Cardiac muscle cell (in vitro differentiated cells and primary cell): ENCODE measurements around the gene COX5A. TPM values are rescaled to one million over a fixed set of nuclear protein-coding genes. Genes with fewer than 3 reads are reported as not detected.
A peak's percentile ranks its signal among the peaks of the same experiment; 100 is the strongest.

Experiments
- DNase-seq, 2 donors: peaks; one replicate each; pipeline versions ENCODE4 v3.0.0 to v3.0.0-alpha.2; 2010 to 2017; ENCODE audit warnings: low read depth in 1 of 2, low spot score in 1 of 2
- H3K27ac ChIP-seq: fragments of 200-600 bp; sonication (generic); 2 replicates; pipeline ENCODE4 v1.5.1; 2016
- H3K27me3 ChIP-seq: fragments of 200-600 bp; sonication (generic); 2 replicates; pipeline ENCODE4 v1.6.0; 2016; ENCODE audit warnings: control low read depth
- H3K36me3 ChIP-seq: fragments of 200-600 bp; sonication (generic); 2 replicates; pipeline ENCODE4 v1.5.1; 2016; ENCODE audit warnings: control low read depth
- H3K4me1 ChIP-seq: fragments of 200-600 bp; sonication (generic); 2 replicates; pipeline ENCODE4 v1.8.1; 2017; ENCODE audit warnings: low read depth, mild to moderate bottlenecking, mixed run types
- H3K4me3 ChIP-seq: fragments of 200-600 bp; sonication (generic); 2 replicates; pipeline ENCODE4 v1.5.1; 2016; ENCODE audit warnings: mild to moderate bottlenecking
- H3K9me3 ChIP-seq: fragments of 200-600 bp; sonication (generic); 2 replicates; pipeline ENCODE4 v1.5.1; 2017; ENCODE audit warnings: low read depth, mild to moderate bottlenecking, control low read depth
- polyA plus RNA-seq: library from polyadenylated mRNA; unstranded; fragments of >200 nt; fragmentation: Nextera tagmentation; extraction: Ambion mirVana; gene quantifications from 2 replicates; pipeline ENCODE4 v1.2.1, GENCODE V29; 2016
- total RNA-seq: library from RNA; depleted of rRNA; stranded (reverse); fragments of >200 nt; gene quantifications from 2 replicates; pipeline ENCODE4 v1.2.3, GENCODE V29; 2016
- TF ChIP-seq, protein P1 (sequence below): IDR thresholded peaks from 2 replicates; pipeline ENCODE4 v1.5.1; 2012; ENCODE audit warnings: low read depth, mild to moderate bottlenecking, low read length

The COX5A gene
- total and polyA plus RNA-seq, 2 experiments from 2014 or later, result 285 to 1,489 TPM

DNA sequence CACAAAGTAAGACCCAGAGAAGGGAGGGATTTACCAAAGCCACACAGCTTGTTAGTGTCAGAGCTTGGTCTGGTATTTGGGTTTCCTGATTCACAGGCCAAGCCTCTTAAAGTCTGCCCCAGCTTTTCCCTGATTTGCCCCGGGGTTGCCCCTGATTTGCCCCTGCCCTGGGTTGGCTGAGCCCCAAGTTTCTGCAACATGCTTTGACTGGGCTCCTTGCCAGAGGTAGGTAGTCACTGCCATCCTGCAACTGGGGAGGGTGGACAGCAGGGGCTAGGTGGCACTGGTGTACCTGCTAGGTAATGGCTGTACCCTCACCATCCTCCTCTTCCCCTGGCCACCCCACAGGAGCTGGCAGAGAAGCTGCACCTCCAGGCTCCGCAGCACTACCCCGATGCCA is 45.6 kb downstream of the COX5A start:
- Histone ChIP-seq H3K4me1 (peaks cover 14% of the 10 kb centered on the region), H3K36me3 (peaks cover 5% of the 10 kb centered on the region), H3K27me3 (no peaks in the 10 kb centered on the region), H3K27ac (no peak overlapping the region), H3K4me3 (no peak overlapping the region), H3K9me3 (no peaks in the 10 kb centered on the region)
- DNase-seq, result no peak
- TF ChIP-seq, protein P1, sequence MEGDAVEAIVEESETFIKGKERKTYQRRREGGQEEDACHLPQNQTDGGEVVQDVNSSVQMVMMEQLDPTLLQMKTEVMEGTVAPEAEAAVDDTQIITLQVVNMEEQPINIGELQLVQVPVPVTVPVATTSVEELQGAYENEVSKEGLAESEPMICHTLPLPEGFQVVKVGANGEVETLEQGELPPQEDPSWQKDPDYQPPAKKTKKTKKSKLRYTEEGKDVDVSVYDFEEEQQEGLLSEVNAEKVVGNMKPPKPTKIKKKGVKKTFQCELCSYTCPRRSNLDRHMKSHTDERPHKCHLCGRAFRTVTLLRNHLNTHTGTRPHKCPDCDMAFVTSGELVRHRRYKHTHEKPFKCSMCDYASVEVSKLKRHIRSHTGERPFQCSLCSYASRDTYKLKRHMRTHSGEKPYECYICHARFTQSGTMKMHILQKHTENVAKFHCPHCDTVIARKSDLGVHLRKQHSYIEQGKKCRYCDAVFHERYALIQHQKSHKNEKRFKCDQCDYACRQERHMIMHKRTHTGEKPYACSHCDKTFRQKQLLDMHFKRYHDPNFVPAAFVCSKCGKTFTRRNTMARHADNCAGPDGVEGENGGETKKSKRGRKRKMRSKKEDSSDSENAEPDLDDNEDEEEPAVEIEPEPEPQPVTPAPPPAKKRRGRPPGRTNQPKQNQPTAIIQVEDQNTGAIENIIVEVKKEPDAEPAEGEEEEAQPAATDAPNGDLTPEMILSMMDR, result no peak

DNA sequence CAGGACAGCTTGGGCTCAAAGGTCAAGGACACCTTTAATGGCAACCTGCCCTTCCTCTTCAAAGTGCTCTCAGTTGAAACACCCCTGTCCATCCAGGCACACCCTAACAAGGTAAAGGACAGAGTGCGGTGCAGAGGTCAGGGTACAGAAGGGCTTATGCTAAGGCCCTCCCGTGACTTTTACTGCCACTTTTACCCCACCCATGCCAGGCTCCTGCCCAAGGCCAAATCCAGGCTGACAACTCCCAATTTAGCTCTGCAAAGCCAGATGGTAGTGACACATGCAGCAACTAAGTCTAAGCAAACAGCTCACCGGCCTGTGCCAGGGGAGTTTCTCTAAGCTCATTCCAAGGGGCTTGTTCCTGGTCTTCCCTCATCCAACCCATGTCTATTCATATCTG is 46.4 kb downstream of the COX5A start:
- TF ChIP-seq, protein P1, result no peak
- H3K4me3 ChIP-seq, result no peak overlapping the region
- H3K36me3 ChIP-seq, result peaks cover 5% of the 10 kb centered on the region
- H3K27me3 ChIP-seq, result no peaks in the 10 kb centered on the region
- no peak for DNase-seq
- H3K9me3 ChIP-seq, result no peaks in the 10 kb centered on the region
- peaks cover 14% of the 10 kb centered on the region for H3K4me1 ChIP-seq
- H3K27ac ChIP-seq, result no peak overlapping the region

DNA sequence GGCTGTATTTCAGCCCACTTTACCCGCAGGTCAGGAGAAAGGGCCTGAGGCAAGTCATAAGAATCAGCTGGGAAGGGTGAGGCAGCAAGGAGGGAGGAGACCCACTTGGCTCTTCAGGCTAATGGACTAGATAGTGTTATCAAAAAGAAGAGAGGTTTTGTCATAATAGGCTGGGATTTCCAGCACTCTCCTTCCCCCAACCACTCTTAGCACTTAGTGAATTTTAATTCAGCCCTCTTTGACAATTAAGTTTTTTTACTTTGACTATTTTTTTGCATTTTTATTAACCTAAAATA is 47.3 kb downstream of the COX5A start:
- H3K9me3 ChIP-seq, result no peaks in the 10 kb centered on the region
- H3K4me1 ChIP-seq, result peaks cover 14% of the 10 kb centered on the region
- H3K36me3 ChIP-seq, result peaks cover 5% of the 10 kb centered on the region
- no peak for DNase-seq
- H3K27ac ChIP-seq, result peak overlapping the region; percentile 25
- TF ChIP-seq, protein P1, result no peak
- peak overlapping the region; percentile 56 for H3K4me3 ChIP-seq
- no peaks in the 10 kb centered on the region for H3K27me3 ChIP-seq

DNA sequence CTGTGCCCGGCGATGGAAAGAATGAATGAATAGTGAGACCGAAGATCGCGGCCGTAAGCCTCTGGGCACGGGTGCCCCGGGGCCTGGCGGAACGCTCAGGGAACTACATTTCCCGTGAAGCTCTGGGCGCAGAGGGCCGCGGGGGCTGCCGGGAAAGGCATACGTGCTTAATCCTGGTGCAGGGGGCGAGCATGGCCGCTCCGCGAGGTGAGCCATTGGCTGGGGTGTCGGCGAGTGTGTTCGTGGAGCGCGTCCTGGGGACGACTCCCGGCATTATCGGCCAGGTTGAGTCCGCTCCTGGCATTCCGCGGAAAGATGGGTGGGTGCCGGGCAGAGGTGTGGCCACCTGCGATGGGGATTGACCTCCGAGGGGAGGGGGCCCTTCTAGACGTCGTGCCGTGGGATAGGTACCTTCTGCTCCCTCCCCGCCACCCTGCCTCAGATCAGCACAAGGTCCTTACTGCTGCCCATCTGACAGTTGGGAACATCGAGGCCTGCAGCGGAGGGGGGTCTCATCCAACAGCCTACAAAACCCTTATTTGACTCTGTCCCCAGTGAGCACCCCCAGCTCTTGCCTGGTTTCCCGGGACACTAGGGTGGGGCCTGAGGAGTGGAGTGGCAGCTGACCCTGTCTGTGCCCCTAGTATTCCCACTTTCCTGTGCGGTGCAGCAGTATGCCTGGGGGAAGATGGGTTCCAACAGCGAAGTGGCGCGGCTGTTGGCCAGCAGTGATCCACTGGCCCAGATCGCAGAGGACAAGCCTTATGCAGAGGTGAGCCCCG is 47.8 kb downstream of the COX5A start, which contains the start of gene MPI:
MPI (plus strand) TSS at position 160 of the 782 bp plus-strand sequence; CDS start at position 192, 32 bp downstream.
- Histone ChIP-seq H3K36me3 (peaks cover 5% of the 10 kb centered on the region), H3K27ac (peak within 1 kb of the TSS; percentile 25), H3K4me1 (peaks cover 14% of the 10 kb centered on the region), H3K27me3 (no peaks in the 10 kb centered on the region), H3K4me3 (peak within 1 kb of the TSS; percentile 56), H3K9me3 (no peaks in the 10 kb centered on the region)
- TF ChIP-seq, protein P1, result no peak
- DNase-seq, result peak; percentile 83 to 92

DNA sequence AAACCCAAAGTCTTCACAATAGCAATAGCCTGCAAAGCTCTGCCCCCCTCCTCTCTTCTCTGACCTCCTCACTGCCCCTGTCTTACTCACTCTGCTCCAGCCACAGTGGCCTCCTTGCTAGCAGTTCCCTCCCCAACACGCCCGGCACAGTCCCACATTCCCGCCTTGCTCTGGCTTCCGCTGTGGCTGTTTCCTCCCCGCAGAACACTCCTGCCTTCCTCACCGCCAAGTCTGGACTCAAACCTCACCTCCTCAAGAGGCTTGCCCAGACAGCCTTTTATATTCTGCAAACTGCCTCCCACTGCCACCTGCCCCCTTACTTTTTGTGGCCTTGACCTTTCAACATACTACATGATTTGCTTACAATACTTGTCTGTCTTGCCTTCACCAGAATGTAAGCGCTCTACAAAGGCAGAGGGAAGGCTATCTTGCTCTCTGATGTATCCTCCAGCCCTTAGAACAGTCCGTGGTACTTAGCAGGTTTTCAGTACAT is 48.4 kb downstream of the COX5A start:
- TF ChIP-seq, protein P1, result no peak
- H3K36me3 ChIP-seq, result peaks cover 5% of the 10 kb centered on the region
- H3K27ac ChIP-seq, result no peak overlapping the region
- peak overlapping the region; percentile 56 for H3K4me3 ChIP-seq
- no peaks in the 10 kb centered on the region for H3K27me3 ChIP-seq
- peaks cover 14% of the 10 kb centered on the region for H3K4me1 ChIP-seq
- no peaks in the 10 kb centered on the region for H3K9me3 ChIP-seq
- DNase-seq, result peak; percentile 45 to 54
